Caco-2 (cell line): Measurements from ENCODE around the gene DAO. TPM values are rescaled to one million over a fixed set of nuclear protein-coding genes. Genes with fewer than 3 reads are reported as not detected.
A peak's percentile ranks its signal among the peaks of the same experiment; 100 is the strongest.

Experiments
- BruUV-seq: library from RNA; stranded (reverse); fragments of 400-500 nt; replicated peaks from 2 replicates; lab custom pipeline; 2021; lab: Mats Ljungman, UMichigan
- CTCF ChIA-PET: fragments of 300-600 bp; sonication (Branson Sonifier 250); formaldehyde crosslinking; loops from one replicate; lab custom pipeline; 2022; ENCODE audit warnings: antibody characterized with exemption; lab: Charles Lee
- POLR2A ChIA-PET: fragments of 300-600 bp; sonication (Branson Sonifier 250); formaldehyde crosslinking; loops from one replicate; lab custom pipeline; 2022; ENCODE audit warnings: antibody characterized with exemption; lab: Charles Lee
- DNase-seq, 2 experiments: peaks; one replicate each; pipeline versions ENCODE4 v3.0.0 to v3.0.0-alpha.2; 2020 to 2022
- H3K27me3 ChIP-seq: replicated peaks from 2 replicates; pipeline ENCODE4 v1.6.0; 2011; ENCODE audit warnings: low read length; ENCODE audit not compliant: control insufficient read depth, insufficient read depth
- H3K36me3 ChIP-seq: 2 replicates; pipeline ENCODE4 v1.5.1; 2011; ENCODE audit warnings: low read length; ENCODE audit not compliant: control insufficient read depth, insufficient read depth
- H3K4me1 ChIP-seq: fragments of 250-450 bp; sonication (Bioruptor Pico); 2 replicates; pipeline ENCODE4 v1.5.1; 2020; ENCODE audit warnings: mild to moderate bottlenecking
- H3K4me3 ChIP-seq: 2 replicates; pipeline ENCODE4 v1.5.1; 2011; ENCODE audit warnings: low read depth, mild to moderate bottlenecking, control low read depth, low read length
- H3K9me3 ChIP-seq: fragments of 250-450 bp; sonication (Bioruptor Pico); 2 replicates; pipeline ENCODE4 v1.5.1; 2020; ENCODE audit warnings: mild to moderate bottlenecking, moderate library complexity
- H3K27ac Mint-ChIP-seq: one replicate; pipeline ENCODE4 v1.8.0; 2022; ENCODE audit warnings: mixed read lengths; ENCODE audit not compliant: unreplicated experiment
- H3K27me3 Mint-ChIP-seq: one replicate; pipeline ENCODE4 v1.8.0; 2022; ENCODE audit warnings: mixed read lengths; ENCODE audit not compliant: insufficient read depth, unreplicated experiment
- H3K36me3 Mint-ChIP-seq: one replicate; pipeline ENCODE4 v1.8.0; 2022; ENCODE audit warnings: mild to moderate bottlenecking, mixed read lengths; ENCODE audit not compliant: insufficient read depth, unreplicated experiment
- H3K4me1 Mint-ChIP-seq: one replicate; pipeline ENCODE4 v1.8.0; 2022; ENCODE audit warnings: low read depth, mixed read lengths; ENCODE audit not compliant: unreplicated experiment
- H3K4me3 Mint-ChIP-seq: one replicate; pipeline ENCODE4 v1.8.0; 2022; ENCODE audit warnings: mild to moderate bottlenecking, moderate library complexity, mixed read lengths; ENCODE audit not compliant: unreplicated experiment
- H3K9me3 Mint-ChIP-seq: one replicate; pipeline ENCODE4 v1.8.0; 2022; ENCODE audit warnings: mixed read lengths; ENCODE audit not compliant: unreplicated experiment
- CTCF ChIP-seq, 2 experiments: fragments of 200-600 bp in 1 of 2; IDR thresholded peaks; 1 replicate in 1 of 2; 2 replicates in 1 of 2; pipeline versions ENCODE4 v1.5.1 to v1.8.0; 2011 to 2022; ENCODE audit warnings: antibody characterized with exemption in 1 of 2, control low read depth in 1 of 2, inconsistent platforms in 1 of 2, low read depth in 1 of 2, low read length in 1 of 2, mild to moderate bottlenecking in 1 of 2, moderate library complexity in 1 of 2; ENCODE audit not compliant: insufficient read depth in 1 of 2, severe bottlenecking in 1 of 2, unreplicated experiment in 1 of 2
- intact Hi-C: fragments of 100-400 bp; cut with micrococcal nuclease; formaldehyde crosslinking; loops from one replicate; pipeline ENCODE4 v1.10.0; 2022; ENCODE audit not compliant: unreplicated experiment
- total RNA-seq: library from RNA; stranded (reverse); gene quantifications from 2 replicates; pipeline ENCODE4 v1.2.3, GENCODE V29; 2022

The DAO gene
- total RNA-seq, 1 experiment from 2014 or later, result not detected

DNA sequence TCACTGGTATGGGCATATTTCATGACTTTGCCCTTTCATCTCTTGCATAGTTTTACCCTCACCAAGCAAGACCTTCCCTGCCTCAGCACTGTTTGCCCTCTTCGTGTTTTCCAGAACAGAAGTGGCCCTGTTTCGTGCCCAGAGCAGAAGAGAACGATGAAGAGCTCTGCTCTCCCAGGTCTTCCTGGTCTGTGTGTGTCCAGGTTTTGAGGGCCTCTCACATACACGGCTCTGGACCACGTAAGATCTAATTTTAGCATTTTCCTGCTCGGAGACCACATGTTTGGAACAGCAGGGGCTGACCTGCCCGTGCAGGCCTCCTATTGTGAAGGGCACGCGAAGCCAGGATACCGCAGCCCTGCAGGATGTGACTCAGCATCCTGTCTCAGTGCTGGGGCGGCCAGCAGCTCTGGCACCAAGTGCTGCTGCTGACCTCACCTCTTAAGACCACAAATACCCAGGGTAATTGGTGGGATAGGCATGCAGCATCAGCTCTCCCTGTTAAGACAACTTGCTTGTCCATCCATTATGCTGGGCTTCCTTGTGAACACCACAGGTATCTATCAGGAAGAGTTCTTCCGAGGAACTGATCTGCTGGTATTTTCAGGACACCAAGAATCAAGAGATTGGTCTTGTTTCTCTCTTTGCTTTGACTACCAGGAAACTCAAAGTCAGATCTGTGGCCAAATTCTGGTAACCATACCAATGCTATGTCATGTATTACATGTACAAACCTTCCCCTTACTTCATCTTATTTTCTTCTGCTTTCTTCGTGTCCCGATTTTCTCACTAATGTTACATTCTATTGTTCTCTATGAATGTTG, 41.5 kb upstream of the DAO start:
- POLR2A ChIA-PET, result no interaction called here

DNA sequence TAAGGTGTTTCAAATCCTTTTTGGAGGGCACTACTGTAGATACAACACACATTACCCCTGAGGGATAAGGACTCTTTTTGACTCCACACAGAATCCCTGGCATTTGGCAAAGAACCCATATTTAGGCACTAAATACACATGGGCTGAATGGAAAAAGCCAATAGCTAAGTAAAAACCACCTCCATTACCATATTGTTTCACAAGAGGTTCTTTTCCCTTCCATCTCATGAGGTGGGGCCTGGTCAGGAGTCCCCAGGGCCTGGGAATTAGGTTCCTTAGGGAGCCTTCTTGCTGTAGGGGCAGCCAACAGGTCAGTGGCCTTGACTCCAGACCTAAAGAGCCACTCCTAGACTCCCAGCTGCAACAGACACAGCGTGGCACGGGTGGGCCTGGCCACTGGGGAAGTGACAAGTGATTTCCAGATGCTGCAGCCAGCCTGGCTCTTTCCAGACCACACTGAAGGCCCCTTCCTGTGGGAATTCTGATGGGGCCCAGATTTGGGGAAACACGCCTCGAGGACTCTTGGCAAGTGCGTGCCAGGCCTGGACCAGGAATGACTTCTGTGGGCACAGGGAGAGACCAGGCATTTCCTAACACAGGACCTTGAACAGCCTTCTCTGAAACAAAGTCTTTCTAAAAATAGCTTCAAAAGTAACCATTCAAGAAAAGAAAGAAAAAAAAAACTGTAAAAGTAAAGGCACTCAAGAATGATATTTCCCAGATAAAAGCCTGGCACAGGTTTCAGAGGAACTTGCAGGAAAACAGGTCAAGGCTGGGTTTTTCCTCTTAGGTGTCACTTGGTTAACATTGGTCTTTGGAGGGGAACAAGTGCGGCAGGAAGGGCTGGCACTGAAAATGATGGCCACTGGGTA, 40.6 kb upstream of the DAO start:
- Mint-ChIP-seq H3K4me3 (no peak overlapping the region), H3K9me3 (no peaks in the 10 kb centered on the region), H3K27me3 (no peaks in the 10 kb centered on the region), H3K27ac (peak overlapping the region; percentile 2), H3K4me1 (peaks cover 10% of the 10 kb centered on the region), H3K36me3 (peaks cover 22% of the 10 kb centered on the region)
- DNase-seq, result no peak
- Histone ChIP-seq H3K36me3 (peaks cover 2% of the 10 kb centered on the region), H3K27me3 (no peaks in the 10 kb centered on the region), H3K4me3 (no peak overlapping the region), H3K9me3 (no peaks in the 10 kb centered on the region), H3K4me1 (peaks cover 1% of the 10 kb centered on the region; the same call in 1 of the 2 replicates)
- CTCF ChIA-PET, result no interaction called here
- intact Hi-C loops, result no loop called here
- POLR2A ChIA-PET, result no interaction called here
- BruUV-seq, result no TSS peak
- no peak for TF ChIP-seq CTCF (IDR thresholded peaks at IDR 0.05; ENCODE audit: insufficient read depth in 1 of 2, low read depth in 1 of 2, low read length in 1 of 2, severe bottlenecking in 1 of 2, unreplicated experiment in 1 of 2)

More for the DNA sequence above, 41.5 kb upstream of the DAO start:
- peaks cover 18% of the 10 kb centered on the region for H3K4me1 Mint-ChIP-seq
- CTCF ChIA-PET, result interaction anchor here (0.5 kb wide), 1 partner anchor 43 kb away, joined by 3 read pairs; no protein-coding TSS in a partner anchor
- Histone ChIP-seq H3K36me3 (peaks cover 2% of the 10 kb centered on the region), H3K4me1 (peaks cover 10% of the 10 kb centered on the region), H3K4me3 (no peak overlapping the region), H3K9me3 (no peaks in the 10 kb centered on the region), H3K27me3 (no peaks in the 10 kb centered on the region)
- H3K36me3 Mint-ChIP-seq, result peaks cover 21% of the 10 kb centered on the region
- H3K27ac Mint-ChIP-seq, result peak overlapping the region; percentile 2
- H3K27me3 Mint-ChIP-seq, result no peaks in the 10 kb centered on the region
- TF ChIP-seq CTCF (IDR thresholded peaks at IDR 0.05; ENCODE audit: insufficient read depth in 1 of 2, low read depth in 1 of 2, low read length in 1 of 2, severe bottlenecking in 1 of 2, unreplicated experiment in 1 of 2), result no peak
- H3K9me3 Mint-ChIP-seq, result no peaks in the 10 kb centered on the region
- DNase-seq, result no peak
- no peak overlapping the region for H3K4me3 Mint-ChIP-seq
- BruUV-seq, result no TSS peak
- intact Hi-C loops, result no loop called here

GRCh38 chr12:108839890-108840230, 40.0 kb upstream of the DAO start:
- CTCF ChIA-PET, result no interaction called here
- Mint-ChIP-seq H3K4me3 (no peak overlapping the region), H3K9me3 (no peaks in the 10 kb centered on the region), H3K36me3 (peaks cover 21% of the 10 kb centered on the region), H3K4me1 (peaks cover 6% of the 10 kb centered on the region), H3K27me3 (no peaks in the 10 kb centered on the region), H3K27ac (no peak overlapping the region)
- no peaks in the 10 kb centered on the region for H3K4me1 ChIP-seq
- TF ChIP-seq CTCF (IDR thresholded peaks at IDR 0.05; ENCODE audit: insufficient read depth in 1 of 2, low read depth in 1 of 2, low read length in 1 of 2, severe bottlenecking in 1 of 2, unreplicated experiment in 1 of 2), result no peak
- POLR2A ChIA-PET, result no interaction called here
- intact Hi-C loops, result no loop called here
- H3K36me3 ChIP-seq, result peaks cover under 1% of the 10 kb centered on the region; the same call in 1 of the 2 replicates
- H3K27me3 ChIP-seq, result no peaks in the 10 kb centered on the region
- H3K4me3 ChIP-seq, result no peak overlapping the region
- no peaks in the 10 kb centered on the region for H3K9me3 ChIP-seq
- BruUV-seq, result no TSS peak
- no peak for DNase-seq
